ENCODE results near the gene NCKAP5.

DNA sequence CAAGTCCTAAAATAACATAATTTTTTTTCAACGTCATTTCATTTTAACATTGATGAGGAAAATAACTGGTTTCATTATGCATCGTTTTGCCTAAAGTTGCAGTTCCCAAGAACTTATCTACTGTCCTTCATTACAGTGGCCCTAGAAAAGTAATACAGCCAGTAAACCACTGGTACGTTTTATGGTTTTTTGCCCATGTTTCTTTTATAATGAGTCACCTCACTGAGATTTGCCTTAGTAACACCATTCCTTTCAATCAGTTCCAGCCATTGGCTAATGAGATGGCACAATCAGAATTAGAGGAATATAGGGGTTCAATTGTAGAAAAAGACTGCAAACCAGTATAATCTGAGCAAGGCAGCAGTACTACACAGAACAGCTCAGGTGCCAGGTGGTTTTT, 475.7 kb downstream of the NCKAP5 start:
- no peak for TF ChIP-seq POLR2AphosphoS5 (IDR thresholded peaks at IDR 0.05)
- TF ChIP-seq, protein P1, sequence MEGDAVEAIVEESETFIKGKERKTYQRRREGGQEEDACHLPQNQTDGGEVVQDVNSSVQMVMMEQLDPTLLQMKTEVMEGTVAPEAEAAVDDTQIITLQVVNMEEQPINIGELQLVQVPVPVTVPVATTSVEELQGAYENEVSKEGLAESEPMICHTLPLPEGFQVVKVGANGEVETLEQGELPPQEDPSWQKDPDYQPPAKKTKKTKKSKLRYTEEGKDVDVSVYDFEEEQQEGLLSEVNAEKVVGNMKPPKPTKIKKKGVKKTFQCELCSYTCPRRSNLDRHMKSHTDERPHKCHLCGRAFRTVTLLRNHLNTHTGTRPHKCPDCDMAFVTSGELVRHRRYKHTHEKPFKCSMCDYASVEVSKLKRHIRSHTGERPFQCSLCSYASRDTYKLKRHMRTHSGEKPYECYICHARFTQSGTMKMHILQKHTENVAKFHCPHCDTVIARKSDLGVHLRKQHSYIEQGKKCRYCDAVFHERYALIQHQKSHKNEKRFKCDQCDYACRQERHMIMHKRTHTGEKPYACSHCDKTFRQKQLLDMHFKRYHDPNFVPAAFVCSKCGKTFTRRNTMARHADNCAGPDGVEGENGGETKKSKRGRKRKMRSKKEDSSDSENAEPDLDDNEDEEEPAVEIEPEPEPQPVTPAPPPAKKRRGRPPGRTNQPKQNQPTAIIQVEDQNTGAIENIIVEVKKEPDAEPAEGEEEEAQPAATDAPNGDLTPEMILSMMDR (IDR thresholded peaks at IDR 0.05): no peak

Data from prostate gland (tissue), 2 donors.